ENCODE data around the gene GPR62.
"Not testable (repeated sequence)": the region's sequence is repeated elsewhere in the genome, so short reads cannot be mapped to it uniquely, and the experiment has no call there.

Gene GPR62

DNA sequence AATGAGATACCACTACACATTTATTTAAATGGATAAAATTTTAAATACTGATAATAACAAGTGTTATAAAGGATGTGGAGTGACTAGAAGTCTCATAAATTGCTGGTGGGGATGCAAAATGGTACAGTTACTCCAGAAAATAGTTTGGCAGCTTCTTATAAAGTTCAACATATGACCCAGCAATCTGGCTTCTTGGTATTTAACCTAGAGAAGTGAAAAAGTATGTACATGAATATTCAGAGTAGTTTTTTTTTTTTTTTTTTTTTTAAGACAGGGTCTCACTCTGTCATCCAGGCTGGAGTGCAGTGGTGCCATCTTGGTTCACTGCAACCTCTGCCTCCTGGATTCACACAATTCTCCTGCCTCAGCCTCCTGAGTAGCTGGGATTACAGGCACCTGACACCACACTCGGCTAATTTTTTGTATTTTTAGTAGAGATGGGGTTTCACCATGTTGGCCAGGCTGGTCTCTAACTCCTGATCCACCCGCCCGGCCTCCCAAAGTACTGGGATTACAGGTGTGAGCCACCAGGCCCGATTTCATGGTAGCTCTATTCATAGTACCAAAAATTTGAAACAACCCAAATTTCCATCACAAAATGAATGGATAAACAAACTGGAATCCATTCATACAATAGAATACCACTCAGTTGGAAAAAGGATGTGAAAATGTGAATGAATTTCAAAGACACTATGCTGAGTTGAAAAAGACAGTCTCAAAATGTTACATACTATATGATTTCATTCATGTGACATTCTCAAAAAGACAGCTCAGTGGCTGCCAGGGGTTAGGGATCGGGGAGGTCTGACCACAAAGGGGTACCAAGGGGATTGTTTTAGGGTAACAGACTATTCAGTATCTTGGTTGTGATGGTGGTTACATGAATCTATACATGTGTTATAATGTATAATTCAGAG lies 27.9 kb upstream of the GPR62 start:
- no peak overlapping the region for H2AK5ac ChIP-seq (ENCODE audit: low read length)
- H4K91ac ChIP-seq (ENCODE audit: low read depth, low read length): no peak overlapping the region
- H3K27me3 ChIP-seq (ENCODE audit: insufficient read depth, low read length): no peaks in the 10 kb centered on the region
- no peak overlapping the region for H3K14ac ChIP-seq (ENCODE audit: low read length)
- no peak overlapping the region for H3K27ac ChIP-seq (ENCODE audit: low read depth, low read length)
- WGBS (ENCODE audit: extremely low coverage, insufficient coverage, insufficient read length): no CpG with 5 or more reads among the region's 5 CpGs
- no peak overlapping the region for H2BK120ac ChIP-seq (ENCODE audit: insufficient read depth, low read length, poor library complexity)
- no peak overlapping the region for H2BK12ac ChIP-seq (ENCODE audit: low read length)
- no peaks in the 10 kb centered on the region for H3K79me1 ChIP-seq (ENCODE audit: low read length)
- no peak for DNase-seq
- H3K36me3 ChIP-seq (ENCODE audit: control insufficient read depth in 1 of 2, insufficient read depth in 2 of 2, low read length in 2 of 2): peaks cover 0 to 2% of the 10 kb centered on the region in 2 experiments
- H3K9ac ChIP-seq (ENCODE audit: low read length): no peak overlapping the region
- H3K18ac ChIP-seq (ENCODE audit: low read length): no peak overlapping the region
- H3K4ac ChIP-seq (ENCODE audit: low read depth, low read length): no peak overlapping the region
- H3K23ac ChIP-seq (ENCODE audit: low read length): no peak overlapping the region
- no peaks in the 10 kb centered on the region for H3K79me2 ChIP-seq (ENCODE audit: control insufficient read depth, insufficient read depth, low read length, poor library complexity)
- no peak overlapping the region for H4K8ac ChIP-seq (ENCODE audit: low read depth, low read length)
- H3K4me3 ChIP-seq (ENCODE audit: low read depth, low read length): no peak overlapping the region
- H3K9me3 ChIP-seq (ENCODE audit: insufficient read depth, low read depth, low read length): no peaks in the 10 kb centered on the region
- no peak overlapping the region for H4K12ac ChIP-seq (ENCODE audit: low read depth, low read length)
- no peak overlapping the region for H2BK5ac ChIP-seq (ENCODE audit: low read depth, low read length, poor library complexity)
- no peaks in the 10 kb centered on the region for H3K4me1 ChIP-seq (ENCODE audit: control insufficient read depth in 1 of 2, insufficient read depth in 2 of 2, low read length in 2 of 2)
- H3K4me2 ChIP-seq (ENCODE audit: low read length): no peak overlapping the region
- H2AFZ ChIP-seq (ENCODE audit: insufficient read depth, low read length, poor library complexity): no peak overlapping the region

- H3K79me1 ChIP-seq (ENCODE audit: low read length): no peaks in the 10 kb centered on the region
- no peak overlapping the region for H2BK5ac ChIP-seq (ENCODE audit: low read depth, low read length, poor library complexity)
- no peak overlapping the region for H3K4me3 ChIP-seq (ENCODE audit: low read depth, low read length)
- no peak overlapping the region for H4K8ac ChIP-seq (ENCODE audit: low read depth, low read length)
- no peak overlapping the region for H2AK5ac ChIP-seq (ENCODE audit: low read length)
- no peak overlapping the region for H2BK120ac ChIP-seq (ENCODE audit: insufficient read depth, low read length, poor library complexity)
- H4K91ac ChIP-seq (ENCODE audit: low read depth, low read length): no peak overlapping the region
- no peak overlapping the region for H3K27ac ChIP-seq (ENCODE audit: low read depth, low read length)
- H4K12ac ChIP-seq (ENCODE audit: low read depth, low read length): no peak overlapping the region
- no peak for DNase-seq
- H3K23ac ChIP-seq (ENCODE audit: low read length): no peak overlapping the region
- no peak overlapping the region for H3K9ac ChIP-seq (ENCODE audit: low read length)
- no peak overlapping the region for H3K4me2 ChIP-seq (ENCODE audit: low read length)
- peaks cover 6 to 12% of the 10 kb centered on the region in 2 experiments for H3K36me3 ChIP-seq (ENCODE audit: control insufficient read depth in 1 of 2, insufficient read depth in 2 of 2, low read length in 2 of 2)
- H3K9me3 ChIP-seq (ENCODE audit: insufficient read depth, low read depth, low read length): peaks cover 2% of the 10 kb centered on the region
- no peak overlapping the region for H3K18ac ChIP-seq (ENCODE audit: low read length)
- H3K14ac ChIP-seq (ENCODE audit: low read length): no peak overlapping the region
- H3K4ac ChIP-seq (ENCODE audit: low read depth, low read length): no peak overlapping the region
- H3K4me1 ChIP-seq (ENCODE audit: control insufficient read depth in 1 of 2, insufficient read depth in 2 of 2, low read length in 2 of 2): no peaks in the 10 kb centered on the region
- H2BK12ac ChIP-seq (ENCODE audit: low read length): no peak overlapping the region
- no CpG with 5 or more reads among the region's 7 CpGs for WGBS (ENCODE audit: extremely low coverage, insufficient coverage, insufficient read length)
- H3K79me2 ChIP-seq (ENCODE audit: control insufficient read depth, insufficient read depth, low read length, poor library complexity): no peaks in the 10 kb centered on the region
- H3K27me3 ChIP-seq (ENCODE audit: insufficient read depth, low read length): no peaks in the 10 kb centered on the region
- no peak overlapping the region for H2AFZ ChIP-seq (ENCODE audit: insufficient read depth, low read length, poor library complexity)
Observed at GRCh38 chr3:51928438-51928837, 26.7 kb upstream of the GPR62 start.

DNA sequence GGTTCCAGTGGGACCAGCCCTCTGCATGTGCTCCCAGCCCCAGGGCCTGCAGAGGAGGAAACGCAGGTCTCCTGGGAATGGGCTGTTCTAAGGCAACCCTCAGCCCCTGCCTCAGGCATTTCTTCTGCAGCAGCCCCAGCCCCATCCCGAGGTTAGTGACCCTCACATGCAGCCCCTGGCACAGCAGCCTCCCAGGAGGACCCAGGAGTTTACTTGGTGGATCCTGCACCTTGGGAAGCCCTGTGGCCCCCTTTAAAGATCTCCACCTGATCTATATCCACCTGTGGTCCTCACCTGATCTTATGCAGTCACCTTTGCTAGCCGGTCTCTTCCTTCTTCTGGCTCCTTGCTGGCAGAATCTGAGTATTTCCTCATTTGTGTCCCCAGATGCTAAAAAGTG lies 26.2 kb upstream of the GPR62 start:
- not testable (repeated sequence) for H3K23ac ChIP-seq (ENCODE audit: low read length); H3K4me3 ChIP-seq (ENCODE audit: low read depth, low read length); H3K4me1 ChIP-seq (ENCODE audit: control insufficient read depth in 1 of 2, insufficient read depth in 2 of 2, low read length in 2 of 2); H3K9ac ChIP-seq (ENCODE audit: low read length); H2BK12ac ChIP-seq (ENCODE audit: low read length); H3K14ac ChIP-seq (ENCODE audit: low read length); H3K79me2 ChIP-seq (ENCODE audit: control insufficient read depth, insufficient read depth, low read length, poor library complexity); H4K12ac ChIP-seq (ENCODE audit: low read depth, low read length); H3K79me1 ChIP-seq (ENCODE audit: low read length); H3K4me2 ChIP-seq (ENCODE audit: low read length); H3K27me3 ChIP-seq (ENCODE audit: insufficient read depth, low read length); H2AK5ac ChIP-seq (ENCODE audit: low read length); H2BK5ac ChIP-seq (ENCODE audit: low read depth, low read length, poor library complexity); DNase-seq; H4K8ac ChIP-seq (ENCODE audit: low read depth, low read length); H3K4ac ChIP-seq (ENCODE audit: low read depth, low read length); H2AFZ ChIP-seq (ENCODE audit: insufficient read depth, low read length, poor library complexity); H3K27ac ChIP-seq (ENCODE audit: low read depth, low read length); H3K9me3 ChIP-seq (ENCODE audit: insufficient read depth, low read depth, low read length); H4K91ac ChIP-seq (ENCODE audit: low read depth, low read length); H3K18ac ChIP-seq (ENCODE audit: low read length); H2BK120ac ChIP-seq (ENCODE audit: insufficient read depth, low read length, poor library complexity)
- H3K36me3 ChIP-seq (ENCODE audit: control insufficient read depth in 1 of 2, insufficient read depth in 2 of 2, low read length in 2 of 2): peaks cover 12 to 17% of the 10 kb centered on the region in 2 experiments
- no CpG with 5 or more reads among the region's 3 CpGs for WGBS (ENCODE audit: extremely low coverage, insufficient coverage, insufficient read length)

GRCh38 chr3:51929420-51930003 lies 25.7 kb upstream of the GPR62 start:
- no CpG with 5 or more reads among the region's 5 CpGs for WGBS (ENCODE audit: extremely low coverage, insufficient coverage, insufficient read length)
- Histone ChIP-seq H3K4me3 (ENCODE audit: low read depth, low read length) (no peak overlapping the region), H3K36me3 (ENCODE audit: control insufficient read depth in 1 of 2, insufficient read depth in 2 of 2, low read length in 2 of 2) (peaks cover 17 to 23% of the 10 kb centered on the region in 2 experiments), H3K9me3 (ENCODE audit: insufficient read depth, low read depth, low read length) (peaks cover 2% of the 10 kb centered on the region), H3K4ac (ENCODE audit: low read depth, low read length) (no peak overlapping the region), H4K91ac (ENCODE audit: low read depth, low read length) (no peak overlapping the region), H3K79me1 (ENCODE audit: low read length) (no peaks in the 10 kb centered on the region), H3K23ac (ENCODE audit: low read length) (no peak overlapping the region), H3K18ac (ENCODE audit: low read length) (no peak overlapping the region), H2BK120ac (ENCODE audit: insufficient read depth, low read length, poor library complexity) (no peak overlapping the region), H2BK5ac (ENCODE audit: low read depth, low read length, poor library complexity) (no peak overlapping the region), H3K14ac (ENCODE audit: low read length) (no peak overlapping the region), H2BK12ac (ENCODE audit: low read length) (no peak overlapping the region), H3K4me2 (ENCODE audit: low read length) (no peak overlapping the region), H3K4me1 (ENCODE audit: control insufficient read depth in 1 of 2, insufficient read depth in 2 of 2, low read length in 2 of 2) (no peaks in the 10 kb centered on the region), H3K79me2 (ENCODE audit: control insufficient read depth, insufficient read depth, low read length, poor library complexity) (no peaks in the 10 kb centered on the region), H3K9ac (ENCODE audit: low read length) (no peak overlapping the region), H2AFZ (ENCODE audit: insufficient read depth, low read length, poor library complexity) (no peak overlapping the region), H3K27ac (ENCODE audit: low read depth, low read length) (no peak overlapping the region), H3K27me3 (ENCODE audit: insufficient read depth, low read length) (no peaks in the 10 kb centered on the region), H2AK5ac (ENCODE audit: low read length) (no peak overlapping the region), H4K12ac (ENCODE audit: low read depth, low read length) (no peak overlapping the region), H4K8ac (ENCODE audit: low read depth, low read length) (no peak overlapping the region)
- peak in 1 of 2 donors; percentile 4 for DNase-seq
